Thoracic aorta (tissue), 2 donors: ENCODE data around the gene CHRNB1. TPM values are rescaled to one million over a fixed set of nuclear protein-coding genes. Genes with fewer than 3 reads are reported as not detected.

Experiments
- ATAC-seq: fragments of 150-250 bp; one replicate; pipeline ENCODE4 v1.8.0; 2017; ENCODE audit warnings: low read depth; ENCODE audit not compliant: insufficient number of reproducible peaks, low FRiP score
- DNase-seq: peaks from one replicate; pipeline ENCODE4 v3.0.0-alpha.2; 2020; ENCODE audit warnings: low spot score
- H3K27ac ChIP-seq, 2 donors: fragments of 200-600 bp; sonication (generic); 1 replicate in 1 of 2; 2 replicates in 1 of 2; pipeline ENCODE4 v1.5.1; 2016; ENCODE audit warnings: mild to moderate bottlenecking in 2 of 2, moderate library complexity in 2 of 2
- H3K27me3 ChIP-seq: fragments of 200-600 bp; sonication (generic); replicated peaks from 2 replicates; pipeline ENCODE4 v1.6.0; 2016; ENCODE audit warnings: mild to moderate bottlenecking; ENCODE audit not compliant: insufficient read depth
- H3K36me3 ChIP-seq: fragments of 200-600 bp; sonication (generic); one replicate; pipeline ENCODE4 v1.5.1; 2016
- H3K4me1 ChIP-seq, 2 donors: fragments of 200-600 bp; sonication (generic); 1 replicate in 1 of 2; 2 replicates in 1 of 2; pipeline versions ENCODE4 v1.5.1 to v1.6.0; 2016; ENCODE audit warnings: low read depth in 2 of 2, mild to moderate bottlenecking in 1 of 2; ENCODE audit not compliant: control insufficient read depth in 1 of 2
- H3K4me3 ChIP-seq: fragments of 200-600 bp; sonication (generic); 2 replicates; pipeline ENCODE4 v1.5.1; 2016; ENCODE audit warnings: mild to moderate bottlenecking
- H3K9me3 ChIP-seq: fragments of 200-600 bp; sonication (generic); 2 replicates; pipeline ENCODE4 v1.5.1; 2016
- total RNA-seq, 2 donors: library from RNA; depleted of rRNA; stranded (reverse); fragments of >200 nt; gene quantifications; one replicate each; pipeline versions ENCODE4 v1.1.0 to v1.2.3, GENCODE V29; 2016
- TF ChIP-seq, protein P1 (sequence below): fragments of 200-600 bp; sonication (generic); IDR thresholded peaks from one replicate; pipeline ENCODE4 v1.5.1; 2019; ENCODE audit warnings: antibody characterized with exemption

CHRNB1 gene
- total RNA-seq, 2 donors from 2014 or later = 11.6 to 17.6 TPM

DNA sequence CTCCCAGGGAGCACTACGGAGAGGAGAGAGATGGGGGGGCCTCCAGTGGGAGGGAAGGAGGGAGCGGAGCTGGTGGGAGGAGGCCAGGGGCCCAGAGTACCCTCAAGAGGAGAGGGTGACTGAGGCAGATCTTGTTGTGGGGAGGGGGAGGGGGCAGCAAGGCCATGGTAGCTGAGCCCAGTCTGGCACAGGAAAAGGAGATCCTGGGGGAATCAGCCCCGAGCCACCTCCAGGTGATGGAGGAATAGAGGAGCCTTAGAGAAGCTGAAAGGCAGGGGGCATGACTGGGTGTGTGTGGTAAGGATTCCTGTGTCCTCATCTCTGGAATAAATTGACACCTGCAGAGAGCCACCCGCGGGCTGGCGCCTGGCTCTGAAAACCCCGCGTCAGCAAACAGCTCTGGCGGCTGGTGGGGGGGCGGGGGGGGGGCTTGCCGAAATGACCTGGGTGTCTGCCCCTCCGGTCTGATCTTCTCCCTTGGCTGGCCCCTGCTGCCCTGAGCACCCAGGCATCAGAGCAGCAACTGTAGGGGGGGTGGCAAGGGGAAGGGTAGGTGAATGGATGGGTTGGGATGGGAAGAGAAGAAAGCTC lies 38.5 kb upstream of the CHRNB1 start:
- TF ChIP-seq, protein P1, sequence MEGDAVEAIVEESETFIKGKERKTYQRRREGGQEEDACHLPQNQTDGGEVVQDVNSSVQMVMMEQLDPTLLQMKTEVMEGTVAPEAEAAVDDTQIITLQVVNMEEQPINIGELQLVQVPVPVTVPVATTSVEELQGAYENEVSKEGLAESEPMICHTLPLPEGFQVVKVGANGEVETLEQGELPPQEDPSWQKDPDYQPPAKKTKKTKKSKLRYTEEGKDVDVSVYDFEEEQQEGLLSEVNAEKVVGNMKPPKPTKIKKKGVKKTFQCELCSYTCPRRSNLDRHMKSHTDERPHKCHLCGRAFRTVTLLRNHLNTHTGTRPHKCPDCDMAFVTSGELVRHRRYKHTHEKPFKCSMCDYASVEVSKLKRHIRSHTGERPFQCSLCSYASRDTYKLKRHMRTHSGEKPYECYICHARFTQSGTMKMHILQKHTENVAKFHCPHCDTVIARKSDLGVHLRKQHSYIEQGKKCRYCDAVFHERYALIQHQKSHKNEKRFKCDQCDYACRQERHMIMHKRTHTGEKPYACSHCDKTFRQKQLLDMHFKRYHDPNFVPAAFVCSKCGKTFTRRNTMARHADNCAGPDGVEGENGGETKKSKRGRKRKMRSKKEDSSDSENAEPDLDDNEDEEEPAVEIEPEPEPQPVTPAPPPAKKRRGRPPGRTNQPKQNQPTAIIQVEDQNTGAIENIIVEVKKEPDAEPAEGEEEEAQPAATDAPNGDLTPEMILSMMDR = no peak
- Histone ChIP-seq H3K4me3 (peak overlapping the region; percentile 90), H3K27me3 (no peaks in the 10 kb centered on the region), H3K4me1 (peaks cover 18% of the 10 kb centered on the region in 2 donors), H3K9me3 (no peaks in the 10 kb centered on the region), H3K36me3 (no peaks in the 10 kb centered on the region), H3K27ac (peak overlapping the region; percentile 90 to 93)
- DNase-seq (no peak), ATAC-seq (no peak)

DNA sequence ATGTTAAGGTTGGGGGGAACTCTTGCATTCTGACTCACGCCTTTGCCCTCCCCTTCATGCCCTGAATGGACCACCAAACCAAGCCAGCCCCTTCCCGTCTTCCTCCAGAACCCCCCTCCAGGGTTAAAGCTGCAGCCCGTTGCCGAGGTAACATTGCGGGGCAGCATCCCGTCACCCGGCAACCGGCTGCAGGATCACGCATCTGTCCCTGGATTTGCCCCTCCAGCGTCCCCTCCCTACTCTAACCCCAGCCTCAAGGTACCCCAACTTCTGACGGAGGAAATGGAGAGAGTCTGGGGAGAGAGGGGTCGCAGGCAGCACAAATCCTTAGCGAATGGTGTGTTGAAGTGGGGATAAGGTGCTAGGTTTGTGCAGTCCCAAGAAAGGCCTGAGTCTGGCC lies 37.8 kb upstream of the CHRNB1 start:
- no peaks in the 10 kb centered on the region for H3K36me3 ChIP-seq
- no peak overlapping the region for H3K4me3 ChIP-seq
- no peak for DNase-seq
- no peaks in the 10 kb centered on the region for H3K9me3 ChIP-seq
- no peak for ATAC-seq
- H3K27ac ChIP-seq = no peak overlapping the region
- TF ChIP-seq, protein P1 = no peak
- H3K4me1 ChIP-seq = peaks cover 18% of the 10 kb centered on the region in 2 donors
- no peaks in the 10 kb centered on the region for H3K27me3 ChIP-seq

DNA sequence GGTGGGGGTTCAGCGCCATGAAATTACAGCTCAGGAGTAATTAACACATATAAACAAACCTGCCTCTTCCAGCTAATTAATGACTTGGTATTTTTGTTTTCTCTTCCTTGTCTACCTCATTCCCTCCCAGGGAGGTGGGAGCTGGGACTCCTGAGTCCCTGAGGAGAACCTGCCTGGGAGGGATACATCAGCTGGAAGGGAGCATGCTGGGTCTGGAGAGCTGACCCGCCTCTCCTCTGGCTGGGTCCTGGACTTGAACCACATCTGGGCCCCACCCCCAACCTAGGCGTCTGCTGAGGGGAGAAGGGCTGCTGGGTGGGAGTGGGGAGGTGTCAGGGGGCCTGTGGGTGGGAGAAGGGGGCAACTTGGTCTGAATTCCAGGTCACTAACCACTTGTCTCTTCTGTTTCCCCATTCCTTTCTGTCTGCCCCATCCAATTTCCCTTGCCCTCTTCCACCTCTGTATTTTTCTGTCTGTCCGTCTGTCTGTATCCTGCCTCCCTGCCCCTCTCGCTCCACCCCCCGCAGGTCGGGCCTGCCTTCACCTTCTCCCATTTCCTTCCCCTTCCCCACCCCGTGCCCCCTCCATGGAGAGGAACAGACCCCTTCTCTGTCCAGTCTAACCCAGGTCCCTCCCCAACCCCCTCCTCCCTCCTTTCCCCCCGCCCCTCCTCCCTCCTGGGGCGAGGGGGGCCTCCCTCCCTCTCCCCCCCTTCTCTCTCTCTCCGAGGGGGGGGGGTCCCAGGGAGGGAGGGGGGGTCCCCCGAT lies 37.2 kb upstream of the CHRNB1 start, which contains the start of gene NLGN2:
NLGN2 (plus strand) TSS at position 361 of the 767 bp plus-strand sequence. CDS start 411 bp downstream, outside the sequence.
- Histone ChIP-seq H3K9me3 (no peaks in the 10 kb centered on the region), H3K4me3 (no peak within 1 kb of the TSS), H3K27ac (no peak within 1 kb of the TSS), H3K36me3 (no peaks in the 10 kb centered on the region), H3K27me3 (no peaks in the 10 kb centered on the region), H3K4me1 (peaks cover 13 to 17% of the 10 kb centered on the region in 2 donors)
- ATAC-seq (no peak), DNase-seq (no peak)
- TF ChIP-seq, protein P1 = no peak

DNA sequence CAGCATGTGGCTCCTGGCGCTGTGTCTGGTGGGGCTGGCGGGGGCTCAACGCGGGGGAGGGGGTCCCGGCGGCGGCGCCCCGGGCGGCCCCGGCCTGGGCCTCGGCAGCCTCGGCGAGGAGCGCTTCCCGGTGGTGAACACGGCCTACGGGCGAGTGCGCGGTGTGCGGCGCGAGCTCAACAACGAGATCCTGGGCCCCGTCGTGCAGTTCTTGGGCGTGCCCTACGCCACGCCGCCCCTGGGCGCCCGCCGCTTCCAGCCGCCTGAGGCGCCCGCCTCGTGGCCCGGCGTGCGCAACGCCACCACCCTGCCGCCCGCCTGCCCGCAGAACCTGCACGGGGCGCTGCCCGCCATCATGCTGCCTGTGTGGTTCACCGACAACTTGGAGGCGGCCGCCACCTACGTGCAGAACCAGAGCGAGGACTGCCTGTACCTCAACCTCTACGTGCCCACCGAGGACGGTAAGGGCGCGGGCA lies 36.6 kb upstream of the CHRNB1 start:
- Histone ChIP-seq H3K27ac (no peak overlapping the region), H3K27me3 (no peaks in the 10 kb centered on the region), H3K9me3 (no peaks in the 10 kb centered on the region), H3K36me3 (no peaks in the 10 kb centered on the region), H3K4me3 (no peak overlapping the region), H3K4me1 (peaks cover 7 to 11% of the 10 kb centered on the region in 2 donors)
- DNase-seq (no peak), ATAC-seq (no peak)
- TF ChIP-seq, protein P1 = no peak

DNA sequence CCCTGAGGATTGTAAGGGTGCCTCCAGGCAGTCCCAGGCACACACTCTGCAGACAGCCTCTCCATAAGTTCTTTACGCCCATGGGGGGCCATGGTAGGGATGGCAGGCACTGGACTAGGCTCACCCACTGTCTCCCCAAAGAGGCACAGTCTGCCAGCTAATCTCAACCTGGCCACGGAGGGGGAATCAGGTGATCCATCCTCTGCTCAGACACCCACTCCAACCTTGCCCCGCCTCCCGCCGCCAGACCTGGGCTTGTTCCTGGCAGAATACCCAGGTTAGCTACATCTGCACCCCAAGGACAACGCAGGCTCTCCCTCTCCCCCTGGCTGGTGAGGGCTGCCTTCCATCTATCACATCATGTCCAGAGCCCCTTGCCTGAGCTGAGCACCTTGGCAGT lies 36.0 kb upstream of the CHRNB1 start:
- TF ChIP-seq, protein P1 = no peak
- no peaks in the 10 kb centered on the region for H3K9me3 ChIP-seq
- ATAC-seq = no peak
- H3K27me3 ChIP-seq = no peaks in the 10 kb centered on the region
- no peaks in the 10 kb centered on the region for H3K36me3 ChIP-seq
- H3K4me3 ChIP-seq = no peak overlapping the region
- DNase-seq = no peak
- peaks cover 7 to 11% of the 10 kb centered on the region in 2 donors for H3K4me1 ChIP-seq
- H3K27ac ChIP-seq = no peak overlapping the region
